Astrocyte (in vitro differentiated cells and primary cell): ENCODE results near the gene ETFA.

Experiments used
- CTCF ChIP-seq: IDR thresholded peaks from 2 replicates; pipeline ENCODE4 v1.5.1; 2011; ENCODE audit warnings: low read depth, mild to moderate bottlenecking, inconsistent platforms, low read length, moderate library complexity; ENCODE audit not compliant: insufficient read depth
- EZH2 ChIP-seq: IDR thresholded peaks from 2 replicates; pipeline ENCODE4 v1.6.1; 2012; ENCODE audit warnings: mild to moderate bottlenecking, low read length, inconsistent platforms; ENCODE audit not compliant: insufficient read depth

- TF ChIP-seq CTCF = no peak
- no peak for TF ChIP-seq EZH2
These were observed 36.4 kb downstream of the ETFA start for GRCh38 chr15:76274821-76275220.
